KOPT-K1 (cell line): Measurements from ENCODE around the gene PHF10.
"Not testable (repeated sequence)": the region's sequence is repeated elsewhere in the genome, so short reads cannot be mapped to it uniquely, and the experiment has no call there.

Source experiments
- H3K27ac ChIP-seq: fragments of 200-600 bp; sonication (generic); 2 replicates; pipeline ENCODE4 v1.5.1; 2016; ENCODE audit warnings: antibody characterized with exemption, mild to moderate bottlenecking, low read depth, low read length; ENCODE audit not compliant: poor library complexity, severe bottlenecking
- H3K36me3 ChIP-seq: fragments of 200-600 bp; sonication (generic); 2 replicates; pipeline ENCODE4 v1.5.1; 2017; ENCODE audit warnings: antibody characterized with exemption, mild to moderate bottlenecking, low read length, moderate library complexity; ENCODE audit not compliant: insufficient read depth
- H3K9me3 ChIP-seq: fragments of 200-600 bp; sonication (generic); 2 replicates; pipeline ENCODE4 v1.5.1; 2017; ENCODE audit warnings: antibody characterized with exemption, low read length, mild to moderate bottlenecking; ENCODE audit not compliant: insufficient read depth, poor library complexity, severe bottlenecking

The PHF10 gene

GRCh38 chr6:169724494-169725124 is at the start of gene PHF10:
Gene PHF10, minus strand, starts transcription at chr6:169724500. Its CDS starts 569 bp downstream, at chr6:169723931.
- Histone ChIP-seq H3K36me3 (peaks cover 7% of the 10 kb centered on the region; the same call in 1 of the 2 replicates), H3K9me3 (no peaks in the 10 kb centered on the region), H3K27ac (peak within 1 kb of the TSS; percentile 65)

DNA sequence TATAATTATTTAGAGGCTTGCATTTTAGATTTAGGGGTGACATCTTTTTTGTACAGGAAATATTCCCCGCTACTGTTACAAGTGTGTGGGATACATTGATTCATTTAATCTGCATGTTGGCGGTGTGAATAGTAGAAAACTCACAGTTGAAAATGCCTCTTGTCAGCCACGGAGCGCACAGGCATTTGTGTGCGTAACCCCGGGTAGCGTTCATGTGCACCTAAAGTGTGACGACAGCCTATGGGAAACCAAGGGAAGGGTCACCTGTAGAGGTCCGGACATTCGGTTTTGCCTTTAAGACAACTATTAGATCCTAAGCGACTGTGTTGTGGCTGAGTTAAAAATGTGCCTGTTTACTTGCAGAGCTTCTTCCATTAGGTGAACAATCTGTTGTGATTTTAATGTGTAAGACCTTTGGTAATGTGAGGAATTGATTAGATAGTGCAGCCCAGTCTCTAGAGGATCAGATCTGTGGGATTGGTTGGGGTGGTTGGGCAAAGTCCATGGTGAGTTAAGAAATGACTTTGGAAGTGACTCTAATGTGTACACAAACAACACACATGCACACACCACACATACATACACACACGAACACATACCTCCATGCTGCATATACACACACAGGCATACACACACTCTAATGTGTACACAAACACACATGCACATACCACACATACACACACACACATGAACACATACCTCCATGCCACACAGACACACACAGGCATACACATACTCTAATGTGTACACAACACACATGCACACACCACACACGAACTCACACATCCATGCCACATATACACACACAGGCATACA is 42.8 kb upstream of the PHF10 start:
- Histone ChIP-seq H3K9me3 (no peaks in the 10 kb centered on the region), H3K27ac (no peak overlapping the region), H3K36me3 (peaks cover 75% of the 10 kb centered on the region)

GRCh38 chr6:169766232-169766631 is 41.9 kb upstream of the PHF10 start:
- peaks cover 75% of the 10 kb centered on the region for H3K36me3 ChIP-seq
- no peak overlapping the region for H3K27ac ChIP-seq
- no peaks in the 10 kb centered on the region for H3K9me3 ChIP-seq

DNA sequence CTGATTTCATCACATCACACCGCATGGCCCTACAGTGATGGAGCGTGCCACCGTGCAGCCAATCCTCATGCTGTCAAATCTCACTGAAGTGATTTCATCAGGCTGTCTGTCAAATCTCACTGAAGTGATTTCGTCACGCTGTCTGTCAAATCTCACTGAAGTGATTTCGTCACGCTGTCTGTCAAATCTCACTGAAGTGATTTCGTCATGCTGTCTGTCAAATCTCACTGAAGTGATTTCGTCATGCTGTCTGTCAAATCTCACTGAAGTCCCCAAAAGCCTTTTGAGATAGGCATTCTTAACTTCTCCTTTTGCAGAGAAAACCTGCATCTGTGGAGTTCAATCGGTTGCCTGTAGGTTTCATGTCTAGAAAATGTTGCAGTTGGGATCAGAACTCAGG is 41.5 kb upstream of the PHF10 start:
- H3K27ac ChIP-seq, H3K9me3 ChIP-seq: not testable (repeated sequence)
- H3K36me3 ChIP-seq = peaks cover 78% of the 10 kb centered on the region

GRCh38 chr6:169763881-169764280 is 39.6 kb upstream of the PHF10 start:
- Histone ChIP-seq H3K9me3 (no peaks in the 10 kb centered on the region), H3K36me3 (peaks cover 91% of the 10 kb centered on the region), H3K27ac (no peak overlapping the region)

GRCh38 chr6:169763308-169763707 is 39.0 kb upstream of the PHF10 start:
- Histone ChIP-seq H3K27ac (no peak overlapping the region), H3K36me3 (peaks cover 93% of the 10 kb centered on the region), H3K9me3 (no peaks in the 10 kb centered on the region)

- Histone ChIP-seq H3K9me3 (no peaks in the 10 kb centered on the region), H3K27ac (no peak overlapping the region), H3K36me3 (peaks cover 44% of the 10 kb centered on the region)
These were observed 30.9 kb upstream of the PHF10 start for GRCh38 chr6:169755162-169755561.

GRCh38 chr6:169752074-169752623 is 27.8 kb upstream of the PHF10 start:
- H3K9me3 ChIP-seq = peaks cover 2% of the 10 kb centered on the region
- H3K27ac ChIP-seq = peak overlapping the region; percentile 88
- H3K36me3 ChIP-seq = peaks cover 21% of the 10 kb centered on the region

DNA sequence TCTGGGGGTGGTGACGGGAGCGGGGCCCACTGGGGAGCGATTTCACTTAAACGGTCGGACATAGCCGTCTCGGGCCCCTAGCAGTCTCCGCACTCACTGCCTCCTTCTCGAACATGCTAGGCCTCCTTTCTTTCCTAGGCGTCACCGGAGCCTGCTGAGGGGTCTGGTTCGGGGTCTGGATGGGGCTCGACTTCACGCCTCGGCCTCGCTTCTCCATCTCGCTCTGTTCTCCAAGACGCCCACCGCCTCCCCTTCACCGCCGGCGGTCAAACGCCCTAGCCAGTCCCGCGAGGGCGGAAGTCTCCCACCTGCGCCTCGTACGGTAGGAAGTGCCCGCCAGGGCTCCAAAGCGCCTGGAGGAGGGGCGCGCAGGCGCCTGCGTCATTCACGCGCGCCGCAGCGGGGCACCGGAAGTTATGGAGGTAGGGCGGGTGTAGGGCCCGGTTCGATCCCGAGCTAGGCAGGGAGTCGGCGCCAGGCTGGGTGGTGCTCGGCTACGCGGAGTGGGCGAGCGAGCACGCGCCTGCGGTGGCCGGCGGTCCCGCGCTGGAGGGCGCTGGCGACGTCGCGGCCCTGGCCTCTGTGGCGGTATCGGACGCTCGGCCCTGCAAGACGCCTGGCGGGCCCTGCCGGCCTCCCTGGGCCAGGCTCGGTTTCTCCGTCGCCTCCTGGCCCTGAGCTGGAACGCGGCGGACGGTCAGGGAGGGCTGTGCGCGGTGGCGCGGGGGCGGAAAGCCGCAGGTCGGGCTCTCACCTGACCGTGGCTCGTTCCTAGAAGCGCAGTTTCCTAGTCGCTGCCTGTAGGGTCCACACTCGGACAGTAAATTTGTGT is 27.2 kb upstream of the PHF10 start, which contains the start of the genes DYNLT2 and ERMARD:
DYNLT2 (minus strand) TSS at position 331 of the 832 bp plus-strand sequence; CDS start at position 217, 114 bp downstream.
ERMARD (plus strand) TSS at position 381 of the 832 bp plus-strand sequence; CDS start at position 417, 36 bp downstream.
- peaks cover 9% of the 10 kb centered on the region for H3K9me3 ChIP-seq
- peaks cover 14% of the 10 kb centered on the region; the same call in 1 of the 2 replicates for H3K36me3 ChIP-seq
- H3K27ac ChIP-seq = peak within 1 kb of the TSS; percentile 88

DNA sequence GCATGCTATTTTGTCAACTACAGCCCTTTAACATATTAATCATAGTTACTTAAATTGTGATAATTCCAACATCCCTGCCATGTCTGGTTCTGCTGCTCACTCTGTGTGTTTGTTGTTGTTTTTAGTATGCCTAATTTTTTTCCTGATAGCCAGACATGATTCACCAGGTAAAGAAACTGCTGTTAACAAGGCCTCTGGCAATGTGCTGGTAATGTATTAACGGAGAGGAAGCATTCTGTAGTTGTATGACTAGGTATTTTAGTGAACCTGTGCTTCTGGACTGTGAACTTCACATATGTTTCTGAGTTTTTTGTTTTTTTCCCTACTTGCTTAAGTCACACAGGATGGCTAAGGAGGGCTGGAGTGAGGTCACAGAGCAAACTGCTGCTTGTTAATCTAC is 22.3 kb upstream of the PHF10 start:
- peaks cover 21% of the 10 kb centered on the region for H3K9me3 ChIP-seq
- H3K36me3 ChIP-seq = 0 out of 2 replicates have a peak, but pooled peaks cover 7% of the 10 kb centered on the region
- H3K27ac ChIP-seq = no peak overlapping the region

- Histone ChIP-seq H3K9me3 (peaks cover 21% of the 10 kb centered on the region), H3K36me3 (0 out of 2 replicates have a peak, but pooled peaks cover 7% of the 10 kb centered on the region), H3K27ac (no peak overlapping the region)
These were observed 21.1 kb upstream of the PHF10 start for GRCh38 chr6:169745405-169745804.

- H3K36me3 ChIP-seq = no peaks in the 10 kb centered on the region
- H3K9me3 ChIP-seq = peaks cover 11% of the 10 kb centered on the region
- no peak overlapping the region for H3K27ac ChIP-seq
These were observed 17.0 kb upstream of the PHF10 start for GRCh38 chr6:169741344-169741743.

DNA sequence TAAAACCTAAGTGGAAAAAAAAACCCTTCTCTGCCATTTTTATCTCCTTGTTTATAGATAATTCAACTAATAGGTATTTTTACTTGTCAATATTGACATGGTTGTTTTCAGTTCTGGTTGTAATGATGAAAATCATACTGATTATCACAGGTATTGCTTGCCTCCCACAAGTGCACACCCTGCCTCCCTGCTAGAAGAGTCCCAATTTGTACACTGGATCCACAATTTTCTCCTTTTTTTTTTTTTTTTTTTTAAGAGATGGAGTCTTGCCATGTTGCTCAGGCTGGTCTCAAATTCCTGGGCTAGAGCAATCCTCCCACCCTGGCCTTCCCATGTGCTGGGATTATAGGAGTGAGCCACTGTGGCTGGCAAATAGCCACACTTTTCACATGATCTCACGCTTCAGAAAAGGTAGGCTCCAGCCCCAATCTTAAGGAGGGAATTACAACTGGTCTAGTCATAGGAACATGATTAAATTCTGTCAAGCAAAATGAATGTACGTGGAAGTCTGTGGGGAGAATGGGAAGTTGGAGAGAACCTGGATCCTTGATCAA is 14.8 kb upstream of the PHF10 start:
- no peaks in the 10 kb centered on the region for H3K36me3 ChIP-seq
- H3K27ac ChIP-seq = no peak overlapping the region

DNA sequence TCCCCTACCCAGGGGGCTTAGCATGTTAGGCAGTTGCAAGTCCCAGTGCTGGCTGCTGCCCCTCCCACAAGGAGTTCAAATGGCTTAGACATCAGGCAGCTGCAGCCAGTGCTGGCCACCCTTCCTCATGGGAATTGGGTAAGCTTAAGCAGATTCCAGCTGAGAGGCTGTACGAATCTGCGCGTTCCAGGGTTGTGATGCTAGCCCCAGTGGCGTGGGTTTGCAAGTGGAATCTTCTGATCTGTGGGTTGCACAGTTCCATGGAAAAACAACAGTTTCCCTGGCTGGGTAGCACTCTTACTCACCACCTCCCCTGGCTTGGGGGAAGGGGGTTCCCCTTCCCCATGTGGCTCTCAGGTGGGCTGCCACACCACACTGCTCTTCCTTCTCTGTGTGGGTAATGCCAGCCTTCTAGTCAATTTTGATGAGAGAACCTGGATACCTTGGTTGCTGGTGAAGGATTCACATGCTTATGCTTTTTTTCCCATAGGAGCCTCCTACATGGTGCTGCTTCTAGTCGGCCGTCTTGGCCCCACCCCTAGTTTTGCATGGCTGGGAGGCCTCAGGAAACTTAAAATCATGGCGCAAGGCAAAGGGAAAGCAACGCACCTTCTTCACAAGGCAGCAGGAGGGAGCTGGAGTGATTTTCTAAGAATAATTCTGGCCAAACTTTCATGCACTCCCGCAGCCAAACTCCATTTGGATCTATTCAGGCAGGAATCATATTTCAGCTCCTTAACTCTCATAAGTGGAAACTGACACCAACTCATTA is 14.1 kb upstream of the PHF10 start:
- no peaks in the 10 kb centered on the region for H3K9me3 ChIP-seq
- H3K36me3 ChIP-seq = no peaks in the 10 kb centered on the region
- H3K27ac ChIP-seq = no peak overlapping the region

More for the DNA sequence above, 14.8 kb upstream of the PHF10 start:
- no peaks in the 10 kb centered on the region for H3K9me3 ChIP-seq
